GM18870 (cell line): ENCODE results near the gene CTXND1.

Source experiments
- ATAC-seq: cut with Tn5 transposase; IDR thresholded peaks from one replicate; pipeline ENCODE4 v1.9.1; 2021; ENCODE audit warnings: moderate library complexity; ENCODE audit not compliant: unreplicated experiment

Gene CTXND1

GRCh38 chr15:80259942-80260510 lies 8.0 kb upstream of the CTXND1 start:
- ATAC-seq, result no peak

DNA sequence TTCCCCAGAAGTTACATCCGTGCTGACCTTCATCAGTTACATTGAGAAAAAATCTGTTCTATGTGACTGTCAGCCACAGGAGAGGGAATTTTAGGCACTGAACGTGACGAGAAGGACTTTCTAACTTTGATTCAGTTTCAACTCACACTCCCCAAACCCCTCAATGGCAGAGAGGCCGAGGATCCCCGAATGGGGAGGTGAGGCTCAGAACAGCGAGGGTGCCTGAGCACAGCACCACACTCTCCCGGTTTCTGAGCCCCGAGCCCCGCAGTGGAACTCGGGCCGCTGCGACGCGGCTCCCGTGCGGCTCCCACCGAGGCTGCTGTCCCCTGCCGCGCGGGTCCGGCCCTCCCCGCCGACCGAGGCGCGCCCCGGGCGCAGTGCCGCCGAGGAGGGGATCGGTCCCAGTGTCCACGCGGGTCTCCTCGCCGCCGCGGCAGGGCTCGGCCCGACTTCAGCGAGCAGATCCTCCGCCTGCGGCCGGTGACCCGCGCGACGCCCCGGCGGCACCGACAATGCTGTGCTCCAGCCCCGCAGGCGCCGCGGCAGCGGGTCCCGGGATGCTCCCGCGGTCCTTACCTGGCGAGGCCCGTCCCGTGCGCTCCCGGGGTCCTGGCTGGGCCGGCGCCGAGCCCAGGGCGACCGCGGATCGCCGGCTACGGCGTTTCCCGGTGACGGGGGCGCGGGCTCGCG lies 439 bp downstream of the CTXND1 start:
- no peak for ATAC-seq

DNA sequence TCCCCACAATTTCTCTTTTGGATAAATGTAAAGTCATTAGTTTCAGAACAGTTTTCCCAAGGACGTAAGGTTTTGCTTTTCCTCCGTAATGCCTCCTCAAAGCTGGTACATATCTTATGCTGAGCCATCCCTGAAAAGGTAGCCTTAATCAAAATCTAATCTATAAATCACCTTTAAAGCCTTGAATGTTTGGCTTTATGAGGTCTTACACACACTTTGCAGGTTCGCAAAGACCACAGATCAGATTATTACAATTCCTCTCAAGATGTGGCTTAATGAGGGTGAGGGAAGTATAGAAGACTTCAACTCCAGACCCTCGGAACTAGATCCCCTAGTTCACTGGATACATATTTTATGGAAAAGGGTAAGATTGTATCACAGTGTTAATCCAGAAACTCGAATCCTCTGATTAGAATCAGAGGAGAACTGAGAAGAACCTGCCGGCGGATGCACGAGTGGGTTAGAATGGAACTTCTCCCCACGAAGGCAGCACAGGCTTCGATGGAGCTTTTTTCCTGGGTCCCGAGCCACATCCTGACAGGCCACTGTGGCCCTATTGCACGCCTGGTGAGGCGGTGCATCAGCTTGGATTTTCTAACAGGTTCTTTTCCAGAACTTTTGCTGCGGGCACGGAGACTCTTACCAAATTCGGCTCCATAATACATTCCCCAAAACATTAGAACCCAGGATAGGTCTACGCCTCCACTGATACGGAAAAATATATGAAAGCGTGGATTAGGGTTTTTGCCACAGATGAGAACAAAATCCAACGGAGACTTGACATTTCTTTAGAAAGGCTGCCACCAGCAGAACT lies 1.2 kb downstream of the CTXND1 start:
- no peak for ATAC-seq

DNA sequence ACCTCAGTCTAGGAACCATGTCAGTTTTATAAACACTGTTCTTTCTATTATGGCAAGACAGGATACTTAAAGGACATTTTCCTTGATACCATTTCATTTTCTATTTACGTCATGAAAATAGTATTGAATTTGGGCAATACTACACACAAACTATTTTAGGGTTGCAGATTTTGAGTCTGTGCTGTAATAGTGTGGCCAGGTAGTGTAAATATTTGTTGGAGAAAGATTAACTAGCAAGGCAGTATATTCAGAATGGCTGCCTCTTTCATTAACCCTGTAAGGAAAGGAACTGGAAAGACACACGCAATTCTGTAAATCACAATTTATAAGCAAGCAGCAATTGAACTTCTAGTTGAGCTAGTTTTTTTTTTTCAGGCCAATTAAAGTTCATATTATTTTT lies 2.0 kb downstream of the CTXND1 start:
- no peak for ATAC-seq

- ATAC-seq, result no peak
These were observed 4.7 kb downstream of the CTXND1 start for GRCh38 chr15:80247320-80247719.

DNA sequence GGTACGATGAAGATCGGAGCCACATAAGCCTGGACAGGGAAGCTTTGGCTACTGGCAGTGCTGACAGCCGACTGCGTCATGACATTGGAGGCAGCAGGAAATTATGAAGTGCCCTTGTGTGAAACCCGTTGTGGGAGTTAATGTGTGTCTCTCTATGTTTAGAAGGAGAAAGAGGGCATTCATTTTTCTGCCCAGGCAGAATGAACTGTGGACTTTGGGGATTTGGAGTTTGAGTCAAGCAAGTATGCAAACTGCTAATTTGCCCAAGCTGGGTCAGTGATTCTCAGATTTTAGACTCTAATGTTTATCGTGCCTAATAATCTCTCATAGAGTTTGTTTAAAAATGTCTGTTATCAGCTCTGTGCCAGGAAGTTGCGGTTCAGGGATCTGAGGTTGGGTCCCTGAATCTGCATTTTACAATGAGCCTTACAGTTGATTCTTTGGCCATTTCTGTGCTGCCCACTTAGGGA lies 5.6 kb downstream of the CTXND1 start:
- no peak for ATAC-seq

DNA sequence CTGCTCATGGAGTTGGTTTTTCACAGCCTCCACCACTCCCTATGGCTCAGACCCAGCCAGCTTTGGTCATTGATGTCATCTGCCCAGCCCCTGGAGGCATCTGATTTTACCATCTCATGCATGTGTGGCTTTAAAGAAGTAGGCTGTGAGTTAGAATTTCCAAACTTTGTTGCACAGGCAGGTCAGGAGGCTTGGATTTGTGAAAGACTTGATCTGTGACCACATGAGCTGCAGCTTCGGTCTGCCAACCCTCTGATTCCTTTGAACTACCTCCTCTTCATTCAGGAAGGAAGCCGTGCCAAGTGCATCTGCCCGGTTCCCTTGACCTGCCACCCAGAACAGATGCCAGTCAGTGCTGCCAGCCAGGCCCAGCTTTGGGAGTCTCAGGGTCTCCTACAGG lies 9.2 kb downstream of the CTXND1 start:
- ATAC-seq, result no peak

DNA sequence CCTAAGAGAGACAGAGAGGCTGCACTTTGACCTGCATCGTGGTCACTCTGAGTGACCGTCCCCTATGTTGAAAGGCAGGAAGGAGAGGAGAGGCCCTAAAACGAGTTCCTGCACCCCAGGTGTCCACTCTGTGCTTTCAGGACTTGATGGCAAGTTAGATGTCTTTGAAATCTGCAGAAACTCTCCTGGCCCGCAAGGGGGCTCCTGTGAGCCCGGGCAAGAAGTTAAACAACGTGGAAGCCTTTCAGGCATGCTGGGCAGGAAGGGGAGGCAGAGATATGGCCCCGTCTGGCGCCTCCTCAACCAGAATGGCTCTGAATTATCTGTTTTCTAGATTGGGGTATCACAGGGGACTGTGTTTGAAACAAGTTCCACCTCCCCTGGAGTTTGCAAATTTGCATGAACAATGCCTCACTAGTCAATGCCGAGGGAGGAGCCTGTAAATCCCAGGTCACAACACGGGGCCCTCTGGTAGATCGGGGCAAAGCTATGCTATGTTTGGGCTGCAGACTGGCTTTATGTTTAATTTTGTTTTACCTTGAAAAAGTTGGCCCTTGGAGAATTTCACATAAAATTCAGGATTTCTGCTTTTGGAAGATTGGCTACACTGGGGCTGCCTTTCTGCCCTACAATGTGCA lies 9.8 kb downstream of the CTXND1 start:
- ATAC-seq, result no peak

- ATAC-seq, result no peak
These were observed 10.5 kb downstream of the CTXND1 start for GRCh38 chr15:80241508-80241907.

DNA sequence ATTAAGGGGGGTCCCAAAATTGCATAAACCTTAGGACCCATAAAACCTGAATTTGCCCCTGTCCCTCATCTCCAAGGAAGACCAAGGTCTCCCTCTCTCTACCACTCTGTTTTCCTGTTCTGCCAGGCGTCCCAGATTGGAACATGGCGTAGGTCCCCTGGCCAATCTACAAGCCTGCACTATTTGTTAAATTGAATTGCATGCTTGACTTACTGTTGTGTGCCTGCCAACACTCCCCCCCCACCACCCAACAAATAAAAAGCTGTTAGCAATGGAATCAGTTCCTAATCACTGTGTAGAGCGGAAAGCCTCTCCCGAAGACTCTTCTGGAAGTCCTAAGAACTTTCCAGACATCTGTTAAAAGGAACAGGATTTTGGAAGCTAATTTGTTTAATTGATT lies 11.7 kb downstream of the CTXND1 start:
- ATAC-seq, result no peak

DNA sequence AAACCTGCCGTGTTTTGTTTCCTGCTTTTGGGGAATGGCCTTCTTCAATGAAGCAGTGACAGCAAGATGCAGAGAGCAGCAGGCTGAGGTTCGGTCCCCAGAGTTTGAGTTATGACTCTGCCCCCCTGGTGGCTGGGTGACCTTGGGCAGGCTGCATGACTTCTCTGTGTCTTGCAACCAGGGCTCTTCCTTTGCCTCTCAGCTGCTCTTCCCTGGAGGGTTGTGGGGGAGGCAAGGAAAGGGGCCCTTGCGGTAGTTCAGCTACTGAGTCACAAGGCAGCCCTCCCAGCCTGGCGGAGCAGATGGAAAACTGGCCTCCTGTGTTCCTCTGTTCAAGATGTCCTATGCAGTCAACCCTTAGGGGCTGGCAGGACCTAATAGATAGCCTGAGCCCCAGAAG lies 17.1 kb downstream of the CTXND1 start:
- ATAC-seq, result no peak

- ATAC-seq, result no peak
These were observed 18.4 kb downstream of the CTXND1 start for GRCh38 chr15:80233581-80233980.

- ATAC-seq, result no peak
These were observed 20.6 kb downstream of the CTXND1 start for GRCh38 chr15:80231371-80231770.

DNA sequence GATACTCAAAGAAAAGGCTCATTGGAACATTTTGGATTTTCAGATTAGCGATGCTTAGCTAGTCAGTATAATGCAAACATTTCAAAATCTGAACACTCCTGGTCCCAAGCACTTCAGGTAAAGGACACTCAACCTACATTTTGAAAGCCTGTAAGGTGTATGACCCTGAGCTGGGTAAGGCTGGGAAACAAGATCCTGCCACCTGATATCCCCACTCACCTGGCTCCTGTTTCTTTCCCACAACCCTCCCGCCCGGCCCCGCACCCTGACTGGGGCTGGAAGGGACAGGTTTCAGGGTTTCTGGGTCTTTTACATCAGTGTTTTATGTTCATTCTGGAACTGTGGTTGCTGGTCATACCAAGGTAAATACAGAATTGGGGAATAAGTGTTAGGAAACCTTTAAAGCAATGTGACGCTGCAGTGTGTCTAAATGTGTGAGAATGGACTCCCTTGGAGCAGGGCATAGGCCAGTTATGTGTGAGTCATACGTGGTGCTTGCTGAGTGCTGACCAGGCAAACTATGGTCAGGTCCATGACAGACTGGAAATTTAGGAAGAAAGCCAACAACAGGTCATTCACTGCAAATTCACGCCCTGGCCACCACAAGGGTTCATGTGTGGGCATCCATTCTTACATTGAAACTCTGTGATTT lies 22.9 kb downstream of the CTXND1 start:
- no peak for ATAC-seq

DNA sequence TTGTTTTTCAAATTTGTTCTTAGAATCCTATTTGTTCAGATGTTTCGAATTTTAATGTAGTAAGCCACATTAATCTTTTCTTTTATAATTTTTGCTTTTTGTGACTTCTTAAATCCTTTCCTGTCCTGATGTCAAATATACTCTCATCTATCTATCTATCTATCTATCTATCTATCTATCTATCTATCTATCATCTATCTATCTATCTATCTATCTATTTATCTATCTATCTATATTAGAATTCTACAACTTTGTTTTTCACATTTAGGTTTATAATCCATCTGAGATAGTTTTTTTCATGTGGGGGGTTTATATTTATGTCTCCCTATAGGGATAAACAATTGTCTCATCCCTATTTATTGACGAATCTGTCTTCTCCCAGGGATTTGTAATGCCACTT lies 32.1 kb downstream of the CTXND1 start:
- ATAC-seq, result no peak

DNA sequence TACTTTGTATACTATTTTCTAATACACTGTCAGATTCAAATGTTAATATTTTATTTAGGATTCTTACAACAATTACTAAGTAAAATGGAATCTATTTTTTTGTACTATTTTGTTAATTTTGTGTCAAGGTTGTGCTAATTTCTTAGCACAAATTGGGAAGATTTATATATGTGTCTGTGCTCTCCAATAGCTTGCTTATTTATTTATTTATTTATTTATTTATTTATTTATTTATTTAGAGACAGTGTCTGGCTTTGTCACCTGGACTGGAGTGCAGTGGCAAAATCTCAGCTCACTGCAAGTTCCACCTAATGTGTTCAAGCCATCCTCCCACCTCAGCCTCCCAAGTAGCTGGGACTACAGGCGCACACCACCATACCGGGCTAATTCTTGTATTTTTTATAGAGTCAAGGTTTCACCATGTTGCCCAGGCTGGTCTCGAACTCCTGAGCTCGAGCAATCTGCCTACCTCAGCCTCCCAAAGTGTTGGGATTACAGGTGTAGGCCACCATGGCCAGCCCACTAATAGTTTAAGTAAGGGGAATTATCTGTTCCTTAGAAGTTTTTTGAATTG lies 34.6 kb downstream of the CTXND1 start:
- no peak for ATAC-seq

DNA sequence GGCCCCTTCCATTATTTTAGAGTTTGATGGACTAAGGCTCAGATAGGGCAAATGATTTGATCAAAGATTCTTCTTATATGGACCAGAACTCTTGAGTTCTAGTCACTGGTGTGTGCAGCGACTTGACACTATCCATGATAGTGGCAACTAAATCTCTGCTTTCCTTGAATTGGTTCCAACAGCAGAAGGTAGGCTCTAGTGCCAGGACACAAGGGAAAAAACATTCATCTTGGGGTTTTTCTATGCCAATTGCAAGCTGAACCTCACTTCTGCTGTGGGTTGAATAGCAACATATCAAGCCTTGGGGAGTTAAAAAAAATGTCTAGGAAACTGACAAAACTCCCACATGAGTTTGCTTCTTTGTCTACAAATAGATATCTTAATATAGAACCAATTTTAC lies 35.1 kb downstream of the CTXND1 start:
- no peak for ATAC-seq

DNA sequence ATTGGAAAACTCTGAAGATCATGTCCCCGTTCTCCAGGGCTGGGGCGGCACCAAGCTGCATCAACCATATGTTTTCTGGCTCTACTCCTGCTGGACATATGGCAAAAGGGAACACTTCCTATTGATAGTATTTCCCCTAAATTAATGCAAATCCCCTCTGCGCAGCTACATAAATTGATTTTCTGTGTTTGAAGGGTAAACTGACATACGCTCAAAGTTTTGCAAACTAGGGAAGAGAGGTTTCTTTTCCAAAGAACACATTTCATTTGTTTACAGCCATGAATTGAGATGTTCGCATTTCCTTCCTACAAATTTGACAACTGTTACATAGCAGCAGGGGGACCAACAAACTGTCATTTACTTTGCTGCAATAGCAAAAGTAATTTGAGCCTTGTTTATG lies 35.9 kb downstream of the CTXND1 start:
- ATAC-seq, result no peak

DNA sequence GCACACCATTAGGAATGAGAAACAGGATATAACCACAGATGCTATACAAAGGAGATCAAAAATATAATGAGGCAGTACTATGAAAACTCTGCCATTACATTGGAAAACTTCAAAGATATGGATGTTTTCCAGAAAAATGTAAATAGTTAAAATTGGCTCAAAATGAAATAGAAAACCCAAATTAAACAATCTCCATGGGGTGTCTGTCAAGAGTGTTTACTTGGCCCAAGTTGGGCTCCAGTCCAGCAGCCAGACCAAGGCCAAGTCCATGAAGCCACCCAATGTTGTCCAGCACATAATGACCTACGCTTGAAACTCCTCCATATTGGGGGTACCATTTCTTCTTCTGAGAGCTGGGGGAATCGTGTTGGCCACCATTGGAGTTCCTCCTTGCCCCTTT lies 37.1 kb downstream of the CTXND1 start:
- no peak for ATAC-seq

GRCh38 chr15:80211976-80212375 lies 40.0 kb downstream of the CTXND1 start:
- no peak for ATAC-seq
